Stimulated activated effector memory CD8-positive, alpha-beta T cell treated with anti-CD3 and anti-CD28 coated beads, Interleukin-12 subunit alpha, Interleukin-12 subunit beta, amount 100 ng/mL, for 72 hours (primary cell): ENCODE measurements around the gene DNASE1L2.

Experiments used
- ATAC-seq: fragments of 150-1000 bp; cut with Tn5 transposase; 2 replicates; pipeline ENCODE4 v1.10.0; 2021
- DNase-seq, 2 donors: peaks; one replicate each; pipeline ENCODE4 v3.0.0; 2021 to 2022; ENCODE audit warnings: low spot score in 2 of 2
- H3K27ac Mint-ChIP-seq: one replicate; pipeline ENCODE4 v1.8.0; 2022; ENCODE audit warnings: mild to moderate bottlenecking, mixed read lengths
- H3K36me3 Mint-ChIP-seq: one replicate; pipeline ENCODE4 v1.8.0; 2022; ENCODE audit warnings: mild to moderate bottlenecking, mixed read lengths
- H3K4me1 Mint-ChIP-seq: one replicate; pipeline ENCODE4 v1.8.0; 2022; ENCODE audit warnings: mixed read lengths
- H3K4me3 Mint-ChIP-seq: one replicate; pipeline ENCODE4 v1.8.0; 2022; ENCODE audit warnings: mild to moderate bottlenecking, mixed read lengths
- H3K9me3 Mint-ChIP-seq: one replicate; pipeline ENCODE4 v1.8.0; 2022; ENCODE audit warnings: mixed read lengths

DNASE1L2 gene

DNA sequence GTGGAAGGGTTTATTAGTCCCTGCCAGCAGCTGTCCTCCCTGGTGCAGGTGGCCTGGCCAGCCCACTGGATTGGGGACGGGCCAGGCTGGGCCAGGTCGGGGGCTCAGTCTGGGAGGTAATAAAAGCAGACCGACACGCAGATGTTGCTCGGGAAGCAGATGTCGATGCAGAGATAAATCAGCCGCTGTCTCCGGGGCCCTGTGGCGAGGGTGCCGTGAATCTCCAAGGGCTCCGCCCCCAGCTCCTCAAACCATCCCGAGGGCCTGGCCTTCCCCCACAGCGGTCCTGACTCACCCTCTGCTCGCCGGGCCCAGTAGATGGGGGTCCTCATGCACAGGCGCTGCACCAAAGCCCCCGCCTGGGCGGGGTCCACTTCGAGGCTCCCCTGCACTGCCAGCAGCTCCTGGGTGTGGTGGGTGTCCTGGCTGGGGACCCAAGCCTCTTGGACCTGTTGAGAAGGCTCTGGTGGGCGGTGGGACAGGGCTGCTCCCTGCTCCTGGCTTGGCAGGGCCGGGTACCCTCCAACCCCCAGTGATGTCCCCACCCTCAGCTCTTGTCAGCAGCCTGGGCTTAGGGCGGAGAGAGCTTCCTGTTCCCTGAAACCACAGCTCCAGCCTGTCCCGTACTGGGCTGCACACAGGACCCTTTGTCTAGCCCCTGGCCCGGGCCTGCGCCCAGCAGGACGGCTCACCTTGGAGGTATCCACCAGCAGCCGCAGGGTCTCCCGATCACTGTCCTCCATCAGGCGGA is 26.8 kb upstream of the DNASE1L2 start:
- Mint-ChIP-seq H3K4me3 (no peak overlapping the region), H3K27ac (no peak overlapping the region), H3K4me1 (peaks cover 43% of the 10 kb centered on the region), H3K9me3 (no peaks in the 10 kb centered on the region), H3K36me3 (peaks cover 51% of the 10 kb centered on the region)
- ATAC-seq (no peak), DNase-seq (no peak)

DNA sequence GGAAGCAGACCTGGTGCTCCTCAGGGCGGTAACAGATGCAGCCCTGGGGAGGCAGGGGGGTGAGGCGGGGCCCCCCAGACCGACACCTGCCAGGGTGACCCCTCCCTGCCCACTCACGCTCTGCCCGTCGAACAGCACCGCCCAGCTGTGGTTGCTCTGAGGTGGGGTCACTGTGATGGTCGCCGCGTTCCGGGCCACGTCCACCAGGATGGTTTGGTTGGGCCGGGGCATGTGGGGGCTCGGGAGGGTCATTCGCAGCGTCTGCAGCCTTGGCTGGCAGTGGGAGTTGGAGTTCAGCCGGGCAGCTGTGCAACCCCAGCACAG is 26.3 kb upstream of the DNASE1L2 start:
- H3K4me1 Mint-ChIP-seq: peaks cover 38% of the 10 kb centered on the region
- H3K36me3 Mint-ChIP-seq: peaks cover 52% of the 10 kb centered on the region
- ATAC-seq: no peak
- no peak overlapping the region for H3K4me3 Mint-ChIP-seq
- DNase-seq: no peak
- H3K9me3 Mint-ChIP-seq: no peaks in the 10 kb centered on the region
- peak overlapping the region; percentile 76 for H3K27ac Mint-ChIP-seq

DNA sequence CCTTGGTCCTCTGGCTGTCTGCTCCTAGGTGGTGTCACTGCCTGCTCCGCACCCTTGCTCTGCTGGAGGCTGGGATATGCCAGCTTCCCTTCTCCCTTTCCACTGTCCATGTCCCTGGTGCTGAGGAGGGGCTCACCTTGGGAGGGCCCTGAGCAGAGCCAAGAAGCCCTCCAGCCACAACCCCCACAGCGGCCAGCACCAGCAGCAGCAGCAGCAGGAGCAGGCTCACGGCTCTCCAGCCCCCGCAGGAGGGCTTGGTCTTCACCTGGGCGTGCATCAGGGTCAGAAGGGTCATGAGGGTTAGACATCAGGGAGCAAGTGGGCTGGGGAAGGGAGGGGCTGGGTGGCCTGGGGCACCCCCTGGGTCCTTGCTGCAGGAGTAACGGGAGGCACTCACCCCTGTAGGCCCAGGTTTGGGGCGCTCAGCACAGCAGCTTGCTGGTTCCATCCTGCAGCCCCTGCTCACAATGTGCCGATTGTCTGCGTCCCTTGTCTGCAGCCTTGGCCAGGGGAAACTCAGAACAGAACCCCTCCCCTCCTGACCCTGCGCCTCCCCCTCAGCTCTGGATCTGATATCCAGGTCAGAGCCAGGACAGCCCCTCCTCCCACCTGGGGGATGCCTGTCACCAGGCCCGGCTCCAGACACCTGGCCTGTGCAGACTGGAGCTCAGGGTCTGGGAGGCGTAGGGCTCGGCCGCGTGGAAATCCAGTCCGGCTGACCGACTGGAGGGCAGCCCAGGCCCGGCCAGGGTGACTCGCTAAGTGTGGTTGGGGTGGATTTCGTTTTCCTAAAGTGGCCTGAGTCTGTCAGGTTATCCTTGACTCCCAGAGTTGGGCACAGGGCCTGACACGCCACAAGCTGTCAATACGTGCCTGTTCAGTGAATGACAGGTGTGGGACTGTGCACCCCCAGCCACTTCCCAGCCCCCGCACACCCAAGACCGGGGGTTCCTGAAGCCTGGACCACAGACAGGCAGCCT is 25.6 kb upstream of the DNASE1L2 start, which contains the start of gene BRICD5:
BRICD5 (minus strand) TSS at position 478 of the 980 bp plus-strand sequence; CDS start at position 448, 30 bp downstream.
- peak within 1 kb of the TSS; percentile 69 for H3K4me3 Mint-ChIP-seq
- peaks cover 38% of the 10 kb centered on the region for H3K4me1 Mint-ChIP-seq

DNA sequence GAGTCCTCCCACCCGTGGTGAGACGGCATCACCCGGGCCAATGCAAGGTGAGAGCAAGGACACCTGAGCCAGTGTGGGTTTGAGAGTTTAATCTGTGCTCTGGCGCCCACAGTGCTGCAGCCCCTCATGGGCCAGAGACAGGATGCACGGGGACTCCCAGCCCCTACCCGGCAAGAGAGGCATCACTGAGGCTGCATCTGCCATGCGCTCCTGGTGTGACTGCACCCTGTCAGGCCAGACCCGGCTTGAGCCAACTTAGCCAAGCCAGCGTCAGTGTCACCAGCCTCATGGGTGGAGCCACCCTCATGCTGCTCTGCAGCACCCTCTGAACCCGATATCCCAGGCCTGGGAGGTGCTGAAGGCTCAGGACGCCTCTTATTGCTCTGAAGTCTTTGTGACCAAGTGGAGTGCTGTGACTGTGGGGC is 24.3 kb upstream of the DNASE1L2 start:
- Mint-ChIP-seq H3K4me1 (peaks cover 31% of the 10 kb centered on the region), H3K9me3 (no peaks in the 10 kb centered on the region), H3K4me3 (peak overlapping the region; percentile 69), H3K36me3 (peaks cover 56% of the 10 kb centered on the region), H3K27ac (peak overlapping the region; percentile 84)
- ATAC-seq: no peak
- no peak for DNase-seq

More for the DNA sequence above, 25.6 kb upstream of the DNASE1L2 start, which contains the start of gene BRICD5:
- Mint-ChIP-seq H3K9me3 (no peaks in the 10 kb centered on the region), H3K27ac (peak within 1 kb of the TSS; percentile 84), H3K36me3 (peaks cover 56% of the 10 kb centered on the region)
- DNase-seq: no peak
- ATAC-seq: no peak

DNA sequence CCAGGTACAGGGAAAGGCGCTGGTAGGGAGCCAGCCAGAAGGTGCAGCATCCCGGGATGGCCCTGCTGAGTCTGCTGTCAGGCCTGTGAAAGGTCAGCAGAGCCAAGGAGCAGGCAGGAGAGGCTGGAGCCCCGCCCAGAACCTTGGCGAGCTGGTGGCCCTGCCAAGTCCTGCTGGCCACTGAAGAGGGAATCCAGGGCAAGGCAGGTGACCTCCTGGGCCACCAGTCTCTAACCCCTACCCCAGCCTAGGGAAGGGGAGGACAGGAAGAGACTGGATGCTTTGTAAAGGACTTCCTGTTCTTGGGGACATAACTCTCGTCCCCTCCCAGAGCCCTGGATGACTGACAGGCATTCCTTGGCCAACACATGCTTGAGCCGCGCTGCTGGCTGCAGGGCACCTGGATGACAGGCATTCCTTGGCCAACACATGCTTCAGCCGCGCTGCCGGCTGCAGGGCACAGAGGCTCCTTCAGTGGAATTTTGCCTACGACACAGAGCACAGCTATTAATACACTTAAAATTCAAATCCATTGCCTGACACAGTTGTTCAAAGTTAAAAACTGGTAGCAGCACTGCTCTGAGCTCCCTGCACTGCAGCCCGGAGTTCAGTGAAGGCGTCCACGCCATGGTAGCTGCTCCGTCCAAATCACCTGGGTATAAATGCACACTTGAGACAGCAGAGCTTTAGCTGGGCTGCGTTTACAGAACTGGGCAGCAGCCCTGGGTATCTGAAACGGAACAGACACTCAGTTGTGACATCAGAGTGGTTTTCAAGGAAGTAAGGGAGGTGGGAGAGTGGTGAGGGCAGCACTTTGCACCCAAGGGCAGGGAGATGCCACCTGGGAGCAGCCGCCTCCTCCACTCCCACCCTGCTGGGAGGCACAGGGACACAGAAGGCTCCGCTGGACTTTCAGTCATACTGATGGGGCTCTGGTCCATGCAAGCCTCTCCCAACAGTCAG is 23.6 kb upstream of the DNASE1L2 start:
- Mint-ChIP-seq H3K27ac (peak overlapping the region; percentile 84), H3K9me3 (no peaks in the 10 kb centered on the region), H3K4me1 (peaks cover 26% of the 10 kb centered on the region), H3K36me3 (peaks cover 49% of the 10 kb centered on the region), H3K4me3 (peak overlapping the region; percentile 69)
- DNase-seq (no peak), ATAC-seq (no peak)

DNA sequence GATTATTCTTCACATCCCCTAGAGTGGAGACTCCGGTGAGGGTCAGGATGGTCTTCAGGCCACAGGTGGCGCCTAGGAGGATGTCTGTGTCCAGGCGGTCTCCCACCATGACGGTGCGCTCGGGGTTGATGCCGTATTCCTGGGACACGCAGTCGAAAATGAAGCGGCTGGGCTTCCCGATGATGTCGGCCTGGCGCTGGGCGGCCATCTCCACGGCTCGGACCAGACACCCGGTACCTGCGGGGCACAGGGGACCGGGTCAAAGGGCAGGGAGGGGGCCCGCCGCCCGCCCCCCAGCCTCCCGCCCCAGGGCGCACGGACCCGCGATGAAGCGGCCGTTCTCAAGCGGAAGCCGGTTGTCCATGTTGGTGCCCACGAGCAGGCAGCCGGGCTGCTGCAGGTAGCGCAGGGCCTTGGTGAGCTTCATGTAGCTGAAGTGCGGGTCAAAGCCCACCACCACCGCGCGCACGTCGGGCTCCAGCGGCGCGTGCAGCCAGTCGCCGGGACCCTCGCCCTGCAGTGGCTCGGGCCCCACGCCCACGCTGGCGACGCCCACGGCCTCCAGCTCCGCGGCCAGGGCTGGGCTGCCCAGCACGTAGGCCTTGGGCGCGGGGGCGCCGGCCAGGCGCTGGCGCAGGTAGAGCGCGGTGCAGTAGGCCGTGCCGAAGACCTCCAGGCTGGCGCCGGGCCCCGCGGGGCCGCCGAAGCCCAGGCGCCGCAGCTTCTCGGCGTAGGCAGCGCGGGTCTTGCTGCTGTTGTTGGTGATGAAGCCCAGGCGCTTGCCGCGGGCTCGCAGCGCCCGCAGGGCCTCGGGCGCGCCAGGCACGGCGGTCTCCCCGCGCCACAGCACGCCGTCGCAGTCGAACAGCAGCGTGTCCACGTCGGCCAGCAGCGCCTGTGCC is 22.2 kb upstream of the DNASE1L2 start:
- H3K9me3 Mint-ChIP-seq: no peaks in the 10 kb centered on the region
- H3K4me1 Mint-ChIP-seq: peaks cover 21% of the 10 kb centered on the region
- H3K27ac Mint-ChIP-seq: peak overlapping the region; percentile 82
- peaks cover 40% of the 10 kb centered on the region for H3K36me3 Mint-ChIP-seq
- H3K4me3 Mint-ChIP-seq: peak overlapping the region; percentile 75
- DNase-seq: peak in 1 of 2 donors; percentile 70
- no peak for ATAC-seq

DNA sequence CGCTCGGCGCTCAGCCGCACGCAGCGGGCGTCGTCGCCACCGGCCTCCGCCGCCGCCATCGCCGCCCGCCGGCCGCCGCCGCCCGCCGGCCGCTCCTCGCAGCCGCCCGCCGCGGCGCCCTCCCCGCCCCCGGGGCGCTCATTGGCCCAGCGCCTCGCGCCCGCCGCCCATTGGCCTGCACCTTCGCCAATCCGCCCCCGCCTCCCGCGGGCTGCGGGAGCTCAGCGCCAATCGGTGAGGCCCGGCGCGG is 21.6 kb upstream of the DNASE1L2 start, which contains the start of gene PGP:
PGP (minus strand) TSS at position 122 of the 250 bp plus-strand sequence; CDS start at position 59, 63 bp downstream.
- Mint-ChIP-seq H3K36me3 (peaks cover 36% of the 10 kb centered on the region), H3K4me1 (peaks cover 21% of the 10 kb centered on the region), H3K4me3 (peak within 1 kb of the TSS; percentile 75), H3K9me3 (no peaks in the 10 kb centered on the region), H3K27ac (peak within 1 kb of the TSS; percentile 82)
- no peak for ATAC-seq
- no peak for DNase-seq

DNA sequence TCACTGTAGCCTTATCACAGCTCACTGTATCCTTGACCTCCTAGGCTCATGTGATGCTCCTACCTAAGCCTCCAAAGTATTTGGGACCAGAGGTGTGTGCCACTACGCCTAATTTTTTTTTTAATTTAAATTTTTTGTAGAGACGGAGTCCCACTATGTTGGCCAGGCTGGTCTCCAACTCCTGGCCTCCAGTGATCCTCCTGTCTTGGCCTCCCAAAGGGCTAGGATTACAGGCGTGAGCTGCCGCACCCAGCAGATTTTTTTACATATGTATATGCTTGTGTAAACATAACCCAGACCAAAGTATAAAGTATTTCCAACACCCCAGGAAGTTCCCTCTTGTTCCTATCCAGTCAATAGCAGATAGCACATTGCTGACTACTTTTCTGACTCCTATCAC is 19.9 kb upstream of the DNASE1L2 start:
- ATAC-seq (no peak), DNase-seq (no peak)
- peak overlapping the region; percentile 75 for H3K4me3 Mint-ChIP-seq
- peaks cover 21% of the 10 kb centered on the region for H3K4me1 Mint-ChIP-seq
- H3K36me3 Mint-ChIP-seq: peaks cover 29% of the 10 kb centered on the region
- no peaks in the 10 kb centered on the region for H3K9me3 Mint-ChIP-seq
- peak overlapping the region; percentile 82 for H3K27ac Mint-ChIP-seq

DNA sequence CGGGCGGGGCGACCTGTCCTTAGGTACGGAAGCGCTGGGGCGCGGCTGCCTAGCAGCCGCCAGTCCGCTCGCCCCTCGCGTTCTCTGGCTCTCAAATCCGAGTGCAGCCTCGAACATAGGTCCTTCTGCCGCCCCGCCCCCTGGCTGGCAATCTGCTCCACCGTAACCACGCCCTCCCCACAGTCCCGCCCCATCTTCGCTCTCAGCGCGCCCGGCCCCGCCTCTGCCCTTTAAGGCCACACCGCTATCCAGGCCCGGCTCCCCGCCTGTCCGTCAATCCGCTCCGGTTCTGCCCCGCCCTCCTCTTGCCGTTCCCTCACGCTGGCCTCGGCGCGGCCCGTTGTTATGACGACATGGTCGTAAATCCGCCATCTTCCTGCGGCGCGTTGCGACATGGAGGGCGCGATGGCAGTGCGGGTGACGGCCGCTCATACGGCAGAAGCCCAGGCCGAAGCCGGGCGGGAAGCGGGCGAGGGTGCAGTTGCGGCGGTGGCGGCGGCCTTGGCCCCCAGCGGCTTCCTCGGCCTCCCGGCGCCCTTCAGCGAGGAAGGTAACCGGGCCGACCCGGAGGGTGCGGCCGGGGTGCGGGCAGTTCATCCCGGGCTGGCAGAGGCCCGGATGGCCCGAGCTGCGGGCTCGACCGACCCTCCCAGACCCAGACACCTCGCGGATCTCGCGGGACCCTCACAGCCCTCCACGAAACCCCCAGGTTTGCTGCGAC is 12.9 kb upstream of the DNASE1L2 start, which contains the start of gene E4F1:
E4F1 (plus strand) TSS at position 371 of the 721 bp plus-strand sequence; CDS start at position 394, 23 bp downstream.
- peak; percentile 98 for ATAC-seq
- peak; percentile 97 to 100 for DNase-seq
- peaks cover 17% of the 10 kb centered on the region for H3K4me1 Mint-ChIP-seq
- H3K36me3 Mint-ChIP-seq: peaks cover 11% of the 10 kb centered on the region
- H3K4me3 Mint-ChIP-seq: peak within 1 kb of the TSS; percentile 80
- peak within 1 kb of the TSS; percentile 92 for H3K27ac Mint-ChIP-seq
- no peaks in the 10 kb centered on the region for H3K9me3 Mint-ChIP-seq

DNA sequence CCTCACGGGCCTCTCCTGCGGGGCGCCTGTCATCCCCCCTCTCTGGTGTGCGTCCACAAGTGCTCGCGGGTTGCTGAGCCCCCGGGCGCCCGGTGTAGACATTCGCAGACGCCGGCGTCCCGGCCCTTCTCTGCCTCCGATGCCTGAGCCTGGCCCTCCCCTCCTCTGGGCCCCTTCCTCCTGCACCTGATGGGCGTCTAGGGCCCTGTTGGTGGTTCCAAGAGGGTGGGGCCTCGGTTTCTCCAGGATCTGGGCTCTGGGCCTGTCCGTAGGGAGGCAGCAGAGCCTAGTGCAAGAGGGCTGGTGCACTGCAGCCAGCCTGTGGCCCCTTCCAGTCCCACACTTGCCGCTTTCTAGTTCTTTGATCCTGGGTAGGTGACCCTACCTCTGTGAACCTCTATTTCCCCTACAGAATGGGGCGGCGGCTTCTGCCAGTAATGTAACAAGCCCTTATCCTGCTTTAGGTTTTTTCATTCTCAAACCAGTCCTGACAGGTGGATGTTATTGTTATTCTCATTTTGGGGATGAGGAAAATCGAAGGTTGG is 12.2 kb upstream of the DNASE1L2 start:
- ATAC-seq (peak; percentile 33), DNase-seq (no peak)
- Mint-ChIP-seq H3K4me3 (peak overlapping the region; percentile 80), H3K36me3 (peaks cover 11% of the 10 kb centered on the region), H3K27ac (peak overlapping the region; percentile 92), H3K9me3 (no peaks in the 10 kb centered on the region), H3K4me1 (peaks cover 17% of the 10 kb centered on the region)

DNA sequence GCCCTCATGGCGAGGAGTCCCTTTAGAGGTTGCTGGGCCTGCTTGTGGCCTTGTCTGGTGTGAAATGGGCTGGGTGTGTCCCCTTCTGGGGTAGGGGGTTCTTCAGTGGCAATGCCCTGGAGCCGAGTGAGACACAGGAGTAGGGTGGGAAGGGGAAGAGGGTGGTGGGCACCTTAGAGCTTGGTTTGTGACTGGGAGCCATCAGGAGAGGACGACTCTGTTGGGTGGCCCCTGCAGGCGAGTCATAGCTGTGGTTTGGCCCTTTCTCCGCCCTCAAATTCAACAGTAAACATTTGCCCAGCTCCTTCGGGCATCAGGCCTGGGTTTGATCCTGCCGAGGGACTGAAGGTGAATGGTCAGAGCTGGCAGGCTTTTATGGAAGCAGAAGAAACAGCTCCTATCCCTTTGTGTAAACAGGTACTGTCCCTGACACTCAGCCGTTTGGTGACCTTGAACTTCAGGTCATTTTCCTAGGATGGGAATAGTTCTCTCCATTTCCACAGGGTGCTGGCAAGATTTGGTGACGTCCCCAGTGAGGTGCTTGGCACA is 9.9 kb upstream of the DNASE1L2 start:
- no peak overlapping the region for H3K4me3 Mint-ChIP-seq
- ATAC-seq: no peak
- no peak for DNase-seq
- H3K27ac Mint-ChIP-seq: peak overlapping the region; percentile 69
- peaks cover 17% of the 10 kb centered on the region for H3K4me1 Mint-ChIP-seq
- no peaks in the 10 kb centered on the region for H3K9me3 Mint-ChIP-seq
- H3K36me3 Mint-ChIP-seq: peaks cover 16% of the 10 kb centered on the region

DNA sequence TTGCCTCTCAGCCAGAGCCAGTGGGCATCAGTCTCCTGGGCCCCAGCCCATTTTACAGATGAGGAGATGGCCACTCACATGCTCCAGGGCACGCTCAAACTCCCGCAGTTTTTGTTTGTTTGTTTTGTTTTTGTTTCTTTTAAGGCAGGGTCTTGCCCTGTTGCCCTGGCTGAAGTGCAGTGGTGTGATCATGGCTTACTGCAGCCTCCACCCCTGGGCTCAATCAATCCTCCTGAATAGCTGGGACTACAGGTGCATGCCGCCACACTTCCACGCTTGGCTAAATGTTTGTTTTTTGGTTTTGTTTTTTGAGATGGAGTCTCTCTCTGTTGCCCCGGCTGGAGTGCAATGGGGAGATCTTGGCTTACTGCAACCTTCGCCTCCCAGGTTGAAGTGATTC is 9.3 kb upstream of the DNASE1L2 start:
- no peak for DNase-seq
- H3K4me3 Mint-ChIP-seq: no peak overlapping the region
- ATAC-seq: no peak
- no peaks in the 10 kb centered on the region for H3K9me3 Mint-ChIP-seq
- peaks cover 19% of the 10 kb centered on the region for H3K36me3 Mint-ChIP-seq
- H3K4me1 Mint-ChIP-seq: peaks cover 17% of the 10 kb centered on the region
- H3K27ac Mint-ChIP-seq: peak overlapping the region; percentile 69
